ENCODE measurements around the gene SLC7A14.

SLC7A14 gene

GRCh38 chr3:170438836-170439235 is 147.0 kb downstream of the SLC7A14 start:
- TF ChIP-seq POLR2AphosphoS5 (IDR thresholded peaks at IDR 0.05; ENCODE audit: low read depth, low read length), result no peak
- TF ChIP-seq FOXP2 (optimal IDR thresholded peaks at IDR 0.05; ENCODE audit: borderline replicate concordance, extremely low read depth, extremely low read length, insufficient read depth), result no peak
- no peak for TF ChIP-seq REST (IDR thresholded peaks at IDR 0.05; ENCODE audit: insufficient read depth in 1 of 2, low read depth in 2 of 2, low read length in 2 of 2)
- TF ChIP-seq TAF1 (IDR thresholded peaks at IDR 0.05; ENCODE audit: borderline replicate concordance, insufficient read depth, low read length), result no peak
- TF ChIP-seq SIN3A (IDR thresholded peaks at IDR 0.05; ENCODE audit: borderline replicate concordance, insufficient read depth, low read length), result no peak

GRCh38 chr3:170437696-170438407 is 148.0 kb downstream of the SLC7A14 start:
- TF ChIP-seq SIN3A (IDR thresholded peaks at IDR 0.05; ENCODE audit: borderline replicate concordance, insufficient read depth, low read length) (no peak), TAF1 (IDR thresholded peaks at IDR 0.05; ENCODE audit: borderline replicate concordance, insufficient read depth, low read length) (no peak), POLR2AphosphoS5 (IDR thresholded peaks at IDR 0.05; ENCODE audit: low read depth, low read length) (no peak), FOXP2 (optimal IDR thresholded peaks at IDR 0.05; ENCODE audit: borderline replicate concordance, extremely low read depth, extremely low read length, insufficient read depth) (no peak), REST (IDR thresholded peaks at IDR 0.05; ENCODE audit: insufficient read depth in 1 of 2, low read depth in 2 of 2, low read length in 2 of 2) (no peak)

- TF ChIP-seq REST (IDR thresholded peaks at IDR 0.05; ENCODE audit: insufficient read depth in 1 of 2, low read depth in 2 of 2, low read length in 2 of 2) (no peak), TAF1 (IDR thresholded peaks at IDR 0.05; ENCODE audit: borderline replicate concordance, insufficient read depth, low read length) (no peak), SIN3A (IDR thresholded peaks at IDR 0.05; ENCODE audit: borderline replicate concordance, insufficient read depth, low read length) (no peak), FOXP2 (optimal IDR thresholded peaks at IDR 0.05; ENCODE audit: borderline replicate concordance, extremely low read depth, extremely low read length, insufficient read depth) (no peak), POLR2AphosphoS5 (IDR thresholded peaks at IDR 0.05; ENCODE audit: low read depth, low read length) (no peak)
Measured at GRCh38 chr3:170437176-170437575, 148.7 kb downstream of the SLC7A14 start.

GRCh38 chr3:170436697-170437096 is 149.2 kb downstream of the SLC7A14 start:
- no peak for TF ChIP-seq TAF1 (IDR thresholded peaks at IDR 0.05; ENCODE audit: borderline replicate concordance, insufficient read depth, low read length)
- no peak for TF ChIP-seq REST (IDR thresholded peaks at IDR 0.05; ENCODE audit: insufficient read depth in 1 of 2, low read depth in 2 of 2, low read length in 2 of 2)
- TF ChIP-seq FOXP2 (optimal IDR thresholded peaks at IDR 0.05; ENCODE audit: borderline replicate concordance, extremely low read depth, extremely low read length, insufficient read depth), result no peak
- TF ChIP-seq POLR2AphosphoS5 (IDR thresholded peaks at IDR 0.05; ENCODE audit: low read depth, low read length), result no peak
- TF ChIP-seq SIN3A (IDR thresholded peaks at IDR 0.05; ENCODE audit: borderline replicate concordance, insufficient read depth, low read length), result no peak

Measured in PFSK-1 (cell line).